HG03039 (cell line): ENCODE measurements around the gene RGS12.
"Not testable (repeated sequence)": the region's sequence is repeated elsewhere in the genome, so short reads cannot be mapped to it uniquely, and the experiment has no call there.

Experiments
- ATAC-seq: cut with Tn5 transposase; IDR thresholded peaks from one replicate; pipeline ENCODE4 v1.9.1; 2021; ENCODE audit warnings: mild to moderate bottlenecking, moderate library complexity; ENCODE audit not compliant: unreplicated experiment

The RGS12 gene

GRCh38 chr4:3294401-3295241 is 1.8 kb downstream of the RGS12 start:
- no peak for ATAC-seq

- ATAC-seq, result no peak
Measured at GRCh38 chr4:3295837-3296624, 3.2 kb downstream of the RGS12 start.

- no peak for ATAC-seq
Measured at GRCh38 chr4:3296651-3297050, 3.8 kb downstream of the RGS12 start.

- ATAC-seq, result no peak
Measured at GRCh38 chr4:3297066-3297859, 4.4 kb downstream of the RGS12 start.

- no peak for ATAC-seq
Measured at GRCh38 chr4:3299122-3299975, 6.5 kb downstream of the RGS12 start.

GRCh38 chr4:3299976-3300671 is 7.3 kb downstream of the RGS12 start:
- ATAC-seq, result no peak

GRCh38 chr4:3300882-3301281 is 8.1 kb downstream of the RGS12 start:
- ATAC-seq, result not testable (repeated sequence)

- ATAC-seq, result no peak
Measured at GRCh38 chr4:3301450-3302172, 8.8 kb downstream of the RGS12 start.

GRCh38 chr4:3302173-3302785 is 9.5 kb downstream of the RGS12 start:
- no peak for ATAC-seq

- ATAC-seq, result no peak
Measured at GRCh38 chr4:3302786-3303564, 10.2 kb downstream of the RGS12 start.

- no peak for ATAC-seq
Measured at GRCh38 chr4:3303565-3303824, 10.7 kb downstream of the RGS12 start.

- ATAC-seq, result no peak
Measured at GRCh38 chr4:3303923-3304710, 11.3 kb downstream of the RGS12 start.

GRCh38 chr4:3304831-3305609 is 12.2 kb downstream of the RGS12 start:
- ATAC-seq, result no peak

- no peak for ATAC-seq
Measured at GRCh38 chr4:3305610-3306371, 13.0 kb downstream of the RGS12 start.

GRCh38 chr4:3306450-3306849 is 13.6 kb downstream of the RGS12 start:
- ATAC-seq, result no peak

- no peak for ATAC-seq
Measured at GRCh38 chr4:3307060-3307459, 14.2 kb downstream of the RGS12 start.
